COR-L47 (cell line): ENCODE data around the gene FRRS1L.
"Not testable (repeated sequence)": the region's sequence is repeated elsewhere in the genome, so short reads cannot be mapped to it uniquely, and the experiment has no call there.

ENCODE experiments used
- DNase-seq: peaks from one replicate; lab custom pipeline; 2025; lab: John Stamatoyannopoulos, UW

Gene FRRS1L

GRCh38 chr9:109132567-109133021, 34.5 kb downstream of the FRRS1L start:
- DNase-seq = no peak

GRCh38 chr9:109129470-109130197, 37.4 kb downstream of the FRRS1L start:
- no peak for DNase-seq

- DNase-seq = not testable (repeated sequence)
Observed at GRCh38 chr9:109126671-109127070, 40.4 kb downstream of the FRRS1L start.

- DNase-seq = no peak
Observed at GRCh38 chr9:109124121-109124520, 42.9 kb downstream of the FRRS1L start.

- no peak for DNase-seq
Observed at GRCh38 chr9:109122726-109123621, 44.1 kb downstream of the FRRS1L start.

GRCh38 chr9:109121232-109121796, 45.7 kb downstream of the FRRS1L start:
- no peak for DNase-seq

GRCh38 chr9:109120204-109120789, 46.8 kb downstream of the FRRS1L start:
- DNase-seq = no peak

GRCh38 chr9:109119439-109120203, 47.4 kb downstream of the FRRS1L start, which contains the start of gene TMEM245:
TSS of gene TMEM245 (minus strand) at chr9:109119947. CDS start at chr9:109119913, 34 bp downstream.
- DNase-seq = peak; percentile 98

GRCh38 chr9:109118808-109119438, 48.1 kb downstream of the FRRS1L start:
- no peak for DNase-seq

GRCh38 chr9:109117856-109118807, 48.9 kb downstream of the FRRS1L start:
- peak; percentile 5 for DNase-seq

- no peak for DNase-seq
Observed at GRCh38 chr9:109115931-109116526, 51.0 kb downstream of the FRRS1L start.

GRCh38 chr9:109114670-109115069, 52.4 kb downstream of the FRRS1L start:
- no peak for DNase-seq

- no peak for DNase-seq
Observed at GRCh38 chr9:109113892-109114609, 53.0 kb downstream of the FRRS1L start.

GRCh38 chr9:109113254-109113653, 53.8 kb downstream of the FRRS1L start:
- DNase-seq = no peak

GRCh38 chr9:109110329-109111021, 56.6 kb downstream of the FRRS1L start:
- DNase-seq = no peak

GRCh38 chr9:109109967-109110328, 57.1 kb downstream of the FRRS1L start:
- DNase-seq = no peak

- no peak for DNase-seq
Observed at GRCh38 chr9:109108318-109108717, 58.7 kb downstream of the FRRS1L start.
